Cardiac muscle cell (in vitro differentiated cells and primary cell): ENCODE data around the gene FGFR1OP2. TPM values are rescaled to one million over a fixed set of nuclear protein-coding genes. Genes with fewer than 3 reads are reported as not detected.
A peak's percentile ranks its signal among the peaks of the same experiment; 100 is the strongest.
"Not testable (repeated sequence)": the region's sequence is repeated elsewhere in the genome, so short reads cannot be mapped to it uniquely, and the experiment has no call there.

ENCODE experiments used
- DNase-seq, 2 donors: peaks; one replicate each; pipeline versions ENCODE4 v3.0.0 to v3.0.0-alpha.2; 2010 to 2017; ENCODE audit warnings: low read depth in 1 of 2, low spot score in 1 of 2
- H3K27ac ChIP-seq: fragments of 200-600 bp; sonication (generic); 2 replicates; pipeline ENCODE4 v1.5.1; 2016
- H3K27me3 ChIP-seq: fragments of 200-600 bp; sonication (generic); 2 replicates; pipeline ENCODE4 v1.6.0; 2016; ENCODE audit warnings: control low read depth
- H3K36me3 ChIP-seq: fragments of 200-600 bp; sonication (generic); 2 replicates; pipeline ENCODE4 v1.5.1; 2016; ENCODE audit warnings: control low read depth
- H3K4me1 ChIP-seq: fragments of 200-600 bp; sonication (generic); 2 replicates; pipeline ENCODE4 v1.8.1; 2017; ENCODE audit warnings: low read depth, mild to moderate bottlenecking, mixed run types
- H3K4me3 ChIP-seq: fragments of 200-600 bp; sonication (generic); 2 replicates; pipeline ENCODE4 v1.5.1; 2016; ENCODE audit warnings: mild to moderate bottlenecking
- H3K9me3 ChIP-seq: fragments of 200-600 bp; sonication (generic); 2 replicates; pipeline ENCODE4 v1.5.1; 2017; ENCODE audit warnings: low read depth, mild to moderate bottlenecking, control low read depth
- polyA plus RNA-seq: library from polyadenylated mRNA; unstranded; fragments of >200 nt; fragmentation: Nextera tagmentation; extraction: Ambion mirVana; gene quantifications from 2 replicates; pipeline ENCODE4 v1.2.1, GENCODE V29; 2016
- total RNA-seq: library from RNA; depleted of rRNA; stranded (reverse); fragments of >200 nt; gene quantifications from 2 replicates; pipeline ENCODE4 v1.2.3, GENCODE V29; 2016
- TF ChIP-seq, protein P1 (sequence below): IDR thresholded peaks from 2 replicates; pipeline ENCODE4 v1.5.1; 2012; ENCODE audit warnings: low read depth, mild to moderate bottlenecking, low read length

FGFR1OP2 gene
- total RNA-seq (37.1 and 59.1 TPM in 2 replicates), polyA plus RNA-seq (27.4 and 28.3 TPM in 2 replicates)

GRCh38 chr12:26937863-26938700, at the start of gene FGFR1OP2, which contains the start of gene INTS13:
Gene FGFR1OP2 (plus strand): TSS chr12:26938470. CDS start chr12:26954159, 15,689 bp downstream.
Gene INTS13 (minus strand): TSS chr12:26937981. CDS start chr12:26936803, 1,178 bp downstream.
- Histone ChIP-seq H3K4me1 (peaks cover 21% of the 10 kb centered on the region), H3K9me3 (no peaks in the 10 kb centered on the region), H3K36me3 (no peaks in the 10 kb centered on the region), H3K27ac (peak within 1 kb of the TSS; percentile 97), H3K27me3 (no peaks in the 10 kb centered on the region), H3K4me3 (peak within 1 kb of the TSS; percentile 87)
- TF ChIP-seq, protein P1, sequence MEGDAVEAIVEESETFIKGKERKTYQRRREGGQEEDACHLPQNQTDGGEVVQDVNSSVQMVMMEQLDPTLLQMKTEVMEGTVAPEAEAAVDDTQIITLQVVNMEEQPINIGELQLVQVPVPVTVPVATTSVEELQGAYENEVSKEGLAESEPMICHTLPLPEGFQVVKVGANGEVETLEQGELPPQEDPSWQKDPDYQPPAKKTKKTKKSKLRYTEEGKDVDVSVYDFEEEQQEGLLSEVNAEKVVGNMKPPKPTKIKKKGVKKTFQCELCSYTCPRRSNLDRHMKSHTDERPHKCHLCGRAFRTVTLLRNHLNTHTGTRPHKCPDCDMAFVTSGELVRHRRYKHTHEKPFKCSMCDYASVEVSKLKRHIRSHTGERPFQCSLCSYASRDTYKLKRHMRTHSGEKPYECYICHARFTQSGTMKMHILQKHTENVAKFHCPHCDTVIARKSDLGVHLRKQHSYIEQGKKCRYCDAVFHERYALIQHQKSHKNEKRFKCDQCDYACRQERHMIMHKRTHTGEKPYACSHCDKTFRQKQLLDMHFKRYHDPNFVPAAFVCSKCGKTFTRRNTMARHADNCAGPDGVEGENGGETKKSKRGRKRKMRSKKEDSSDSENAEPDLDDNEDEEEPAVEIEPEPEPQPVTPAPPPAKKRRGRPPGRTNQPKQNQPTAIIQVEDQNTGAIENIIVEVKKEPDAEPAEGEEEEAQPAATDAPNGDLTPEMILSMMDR = no peak
- DNase-seq = peak; percentile 99 to 100

DNA sequence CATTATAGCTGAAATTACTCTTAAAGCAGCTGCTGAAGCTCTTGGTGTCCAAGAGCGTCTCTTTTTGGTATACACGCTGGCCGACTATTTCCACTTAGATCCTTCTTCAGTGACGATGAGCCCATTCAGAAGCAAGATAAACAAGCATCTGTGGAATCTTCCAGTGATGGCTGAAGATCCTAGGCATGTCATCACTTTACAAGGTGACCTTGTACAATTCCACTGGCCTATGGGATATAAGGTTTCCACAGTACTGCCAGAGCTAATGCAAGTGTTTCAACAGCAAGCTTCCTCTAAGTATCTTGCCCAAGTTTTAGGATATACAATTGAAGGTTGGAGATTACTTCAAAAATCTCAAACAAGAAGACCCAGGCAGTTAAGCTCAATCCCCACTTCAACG, 47.5 kb upstream of the FGFR1OP2 start:
- Histone ChIP-seq H3K27me3 (no peaks in the 10 kb centered on the region), H3K36me3 (no peaks in the 10 kb centered on the region), H3K9me3 (no peaks in the 10 kb centered on the region), H3K4me3 (no peak overlapping the region), H3K4me1 (peaks cover 7% of the 10 kb centered on the region), H3K27ac (no peak overlapping the region)
- DNase-seq = no peak
- TF ChIP-seq, protein P1 = no peak

- Histone ChIP-seq H3K27ac (no peak overlapping the region), H3K9me3 (no peaks in the 10 kb centered on the region), H3K4me3 (no peak overlapping the region), H3K36me3 (no peaks in the 10 kb centered on the region), H3K27me3 (no peaks in the 10 kb centered on the region), H3K4me1 (peaks cover 7% of the 10 kb centered on the region)
- TF ChIP-seq, protein P1 = no peak
- DNase-seq = no peak
Measured at GRCh38 chr12:26891704-26892103, 46.6 kb upstream of the FGFR1OP2 start.

DNA sequence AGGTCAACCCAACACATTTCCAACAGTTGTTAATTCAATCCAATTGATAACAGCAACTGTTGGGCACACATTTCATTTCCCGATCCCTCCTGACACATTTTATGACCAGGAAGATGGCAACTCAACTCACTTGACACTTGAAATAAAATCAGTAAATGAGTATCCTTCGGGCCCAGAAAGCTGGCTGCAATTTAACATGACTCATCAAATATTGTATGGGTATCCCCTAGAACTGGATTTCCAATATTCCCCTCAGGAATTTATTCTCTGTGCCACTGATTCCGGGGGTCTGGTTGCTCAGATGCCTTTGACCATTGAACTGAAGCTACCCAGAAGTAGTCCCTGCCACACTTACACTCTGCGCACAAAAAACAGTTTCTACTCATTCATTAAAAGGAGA, 42.6 kb upstream of the FGFR1OP2 start:
- DNase-seq = no peak
- Histone ChIP-seq H3K9me3 (no peaks in the 10 kb centered on the region), H3K4me1 (peaks cover 3% of the 10 kb centered on the region), H3K27ac (no peak overlapping the region), H3K4me3 (no peak overlapping the region), H3K36me3 (peaks cover 6% of the 10 kb centered on the region), H3K27me3 (no peaks in the 10 kb centered on the region)
- TF ChIP-seq, protein P1 = no peak

DNA sequence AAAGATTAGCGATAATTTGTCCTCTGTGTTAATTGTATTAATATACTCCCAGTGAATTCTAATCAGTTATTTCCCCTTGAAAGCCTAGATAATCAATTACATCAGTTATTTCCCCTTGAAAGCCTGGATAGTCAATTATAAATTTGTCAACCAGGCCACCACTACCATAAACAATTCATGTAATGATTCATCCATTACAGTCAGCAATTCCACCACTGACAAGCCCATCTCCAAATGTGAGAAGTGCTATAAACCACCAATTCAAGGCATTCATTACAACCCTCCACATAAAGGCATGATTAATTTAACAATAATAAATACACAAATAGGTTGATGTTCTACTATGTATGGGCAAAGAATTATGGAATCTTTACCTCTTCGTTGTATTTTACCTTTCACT, 41.4 kb upstream of the FGFR1OP2 start:
- Histone ChIP-seq H3K9me3 (no peaks in the 10 kb centered on the region), H3K4me1 (no peaks in the 10 kb centered on the region), H3K36me3 (peaks cover 6% of the 10 kb centered on the region), H3K27me3 (no peaks in the 10 kb centered on the region), H3K27ac (no peak overlapping the region), H3K4me3 (no peak overlapping the region)
- TF ChIP-seq, protein P1 = no peak
- DNase-seq = no peak

DNA sequence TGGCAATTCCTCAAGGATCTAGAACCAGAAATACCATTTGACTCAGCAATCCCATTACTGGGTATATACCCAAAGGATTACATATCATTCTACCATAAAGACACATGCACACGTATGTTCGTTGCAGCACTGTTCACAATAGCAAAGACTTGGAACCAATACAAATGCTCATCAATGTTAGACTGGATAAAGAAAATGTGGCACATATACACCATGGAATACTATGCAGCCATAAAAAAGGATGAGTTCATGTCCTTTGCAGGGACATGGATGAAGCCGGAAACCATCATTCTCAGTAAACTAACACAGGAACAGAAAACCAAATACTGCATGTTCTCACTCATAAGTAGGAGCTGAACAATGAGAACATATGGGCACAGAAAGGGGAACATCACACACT, 34.9 kb upstream of the FGFR1OP2 start:
- DNase-seq, H3K27ac ChIP-seq, H3K4me1 ChIP-seq, H3K4me3 ChIP-seq, H3K9me3 ChIP-seq, H3K27me3 ChIP-seq: not testable (repeated sequence)
- H3K36me3 ChIP-seq = peaks cover 31% of the 10 kb centered on the region
